Prostate gland (tissue), 2 donors: ENCODE results near the gene WNT3. TPM values are rescaled to one million over a fixed set of nuclear protein-coding genes. Genes with fewer than 3 reads are reported as not detected.
"Not testable (repeated sequence)": the region's sequence is repeated elsewhere in the genome, so short reads cannot be mapped to it uniquely, and the experiment has no call there.

Experiments
- DNase-seq: peaks from one replicate; pipeline ENCODE4 v3.0.0-alpha.2; 2019; ENCODE audit warnings: low spot score
- H3K27ac ChIP-seq, 2 donors: fragments of 200-600 bp; sonication (generic); 2 replicates each; pipeline ENCODE4 v1.5.1; 2017 to 2019
- H3K27me3 ChIP-seq: fragments of 200-600 bp; sonication (generic); replicated peaks from 2 replicates; pipeline ENCODE4 v1.5.1; 2019; ENCODE audit not compliant: insufficient read depth
- H3K36me3 ChIP-seq, 2 donors: fragments of 200-600 bp; sonication (generic); 1 replicate in 1 of 2; 2 replicates in 1 of 2; pipeline versions ENCODE4 v1.5.1 to v1.8.1; 2017 to 2019
- H3K4me1 ChIP-seq: fragments of 200-600 bp; sonication (generic); replicated peaks from 2 replicates; pipeline ENCODE4 v1.5.1; 2019
- H3K4me3 ChIP-seq, 2 donors: fragments of 200-600 bp; sonication (generic); 2 replicates each; pipeline ENCODE4 v1.5.1; 2017 to 2019
- H3K9me3 ChIP-seq: fragments of 200-600 bp; sonication (generic); 2 replicates; pipeline ENCODE4 v1.5.1; 2017
- CTCF ChIP-seq, 4 experiments: fragments of 200-600 bp in 2 of 4; fragments of 450-650 bp in 2 of 4; sonication (generic) in 2 of 4; IDR thresholded peaks; 1 replicate in 3 of 4; 2 replicates in 1 of 4; pipeline ENCODE4 v1.5.1; 2016 to 2019; ENCODE audit warnings: antibody characterized with exemption in 4 of 4, mild to moderate bottlenecking in 2 of 4, moderate library complexity in 2 of 4
- POLR2A ChIP-seq: fragments of 450-650 bp; IDR thresholded peaks from one replicate; pipeline ENCODE4 v1.6.1; 2016; ENCODE audit warnings: antibody characterized with exemption, mild to moderate bottlenecking
- POLR2AphosphoS5 ChIP-seq: sonication (generic); formaldehyde crosslinking; IDR thresholded peaks from one replicate; pipeline ENCODE4 v1.6.1; 2017; ENCODE audit warnings: antibody characterized with exemption
- WGBS: methylation state at CpG from one replicate; pipeline ENCODE4 v1.1.5; 2018; 5-methylcytosine and 5-hydroxymethylcytosine counted together
- intact Hi-C: fragments of 100-400 bp; cut with DNase I; formaldehyde crosslinking; loops from one replicate; pipeline ENCODE4 v1.14.2; 2022
- total RNA-seq, 2 donors: library from RNA; depleted of rRNA; stranded (reverse); fragments of >200 nt; gene quantifications; one replicate each; pipeline ENCODE4 v1.1.0, GENCODE V29; 2016

WNT3 gene
- total RNA-seq, 2 donors from 2014 or later: 2.0 to 7.7 TPM

DNA sequence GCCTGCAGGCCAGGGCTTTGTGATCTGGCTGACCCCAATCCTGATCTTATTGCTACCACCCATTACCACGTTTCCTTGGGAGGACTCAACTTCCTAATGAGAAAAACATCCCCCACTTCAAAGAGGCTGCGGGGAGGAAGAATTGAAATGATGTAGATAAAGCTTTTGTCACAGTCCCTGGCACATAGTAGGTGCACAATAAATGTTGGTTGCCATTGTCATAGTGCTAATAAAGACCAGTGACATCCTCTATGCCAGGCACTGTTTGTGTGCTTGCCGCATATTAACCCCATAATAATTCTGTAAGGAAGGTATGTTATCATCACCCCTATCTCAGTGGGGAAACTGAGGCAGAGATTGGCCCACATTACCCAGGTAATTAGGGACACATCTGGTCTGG is 22.4 kb downstream of the WNT3 start:
- Histone ChIP-seq H3K9me3 (no peaks in the 10 kb centered on the region), H3K4me1 (no peaks in the 10 kb centered on the region), H3K4me3 (no peak overlapping the region), H3K27ac (no peak overlapping the region), H3K36me3 (no peaks in the 10 kb centered on the region), H3K27me3 (no peaks in the 10 kb centered on the region)
- no peak for TF ChIP-seq POLR2A
- intact Hi-C loops: no loop called here
- 90% methylated on average over 3 of the region's 3 CpGs for WGBS
- no peak for DNase-seq

- Histone ChIP-seq H3K36me3 (no peaks in the 10 kb centered on the region), H3K4me3 (no peak overlapping the region), H3K27ac (no peak overlapping the region), H3K4me1 (no peaks in the 10 kb centered on the region), H3K27me3 (no peaks in the 10 kb centered on the region), H3K9me3 (no peaks in the 10 kb centered on the region)
- TF ChIP-seq POLR2AphosphoS5 (no peak), POLR2A (no peak), CTCF (IDR thresholded peaks at IDR 0.05) (no peak)
- WGBS: 69% methylated on average over 15 of the region's 15 CpGs
- no peak for DNase-seq
- intact Hi-C loops: no loop called here
Measured at GRCh38 chr17:46795379-46795952, 23.0 kb downstream of the WNT3 start.

DNA sequence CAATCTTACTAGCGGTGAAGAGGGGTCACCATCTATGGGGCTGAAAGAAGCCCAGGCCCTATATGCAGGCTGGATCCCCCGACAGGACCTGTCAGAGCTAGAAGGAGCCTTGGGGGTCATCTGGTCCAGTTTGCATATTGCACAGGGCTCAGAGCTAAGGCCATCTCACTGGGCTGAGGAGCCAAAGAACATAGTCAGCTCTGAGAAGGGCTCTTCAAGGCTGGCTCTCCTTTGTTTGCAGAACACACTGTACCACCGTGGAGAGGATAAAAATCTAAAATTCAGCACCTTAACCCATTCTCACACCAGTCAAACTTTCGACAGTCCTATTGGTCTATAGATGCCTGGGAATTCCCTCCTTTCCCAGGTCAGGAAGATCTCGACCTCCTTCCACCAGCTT is 24.2 kb downstream of the WNT3 start:
- H3K4me1 ChIP-seq: no peaks in the 10 kb centered on the region
- H3K4me3 ChIP-seq: no peak overlapping the region
- no peak overlapping the region for H3K27ac ChIP-seq
- no peaks in the 10 kb centered on the region for H3K36me3 ChIP-seq
- no peaks in the 10 kb centered on the region for H3K27me3 ChIP-seq
- intact Hi-C loops: no loop called here
- no peak for TF ChIP-seq CTCF (IDR thresholded peaks at IDR 0.05)
- no peak for TF ChIP-seq POLR2AphosphoS5
- TF ChIP-seq POLR2A: no peak
- 73% methylated on average over 5 of the region's 5 CpGs for WGBS
- no peak for DNase-seq
- H3K9me3 ChIP-seq: no peaks in the 10 kb centered on the region

DNA sequence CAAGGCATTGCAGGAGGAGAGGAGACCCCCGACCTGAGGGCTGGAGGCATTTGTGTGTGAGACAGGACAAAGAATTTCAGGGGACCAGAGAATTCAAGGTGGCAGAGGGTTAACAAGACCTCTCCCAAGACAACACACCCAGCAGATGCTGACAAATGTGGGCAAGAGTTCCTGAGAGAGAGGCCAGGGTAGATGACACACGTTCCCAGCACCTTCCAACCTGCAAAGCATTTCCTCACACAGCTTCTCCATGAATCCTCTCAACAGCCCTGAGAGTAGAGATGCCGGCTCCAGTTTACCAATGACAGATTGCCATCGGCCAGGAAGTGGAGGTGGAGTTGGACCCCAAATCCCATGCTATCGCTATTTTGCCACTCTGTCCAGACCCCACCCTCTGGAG is 25.0 kb downstream of the WNT3 start:
- TF ChIP-seq POLR2A (no peak), POLR2AphosphoS5 (no peak), CTCF (IDR thresholded peaks at IDR 0.05) (no peak)
- no peaks in the 10 kb centered on the region for H3K4me1 ChIP-seq
- H3K36me3 ChIP-seq: no peaks in the 10 kb centered on the region
- DNase-seq: no peak
- no peak overlapping the region for H3K4me3 ChIP-seq
- intact Hi-C loops: no loop called here
- no peaks in the 10 kb centered on the region for H3K9me3 ChIP-seq
- WGBS: 58% methylated on average over 5 of the region's 5 CpGs
- no peaks in the 10 kb centered on the region for H3K27me3 ChIP-seq
- no peak overlapping the region for H3K27ac ChIP-seq

- H3K27me3 ChIP-seq, H3K27ac ChIP-seq, intact Hi-C loops, DNase-seq, H3K4me1 ChIP-seq, H3K36me3 ChIP-seq, H3K4me3 ChIP-seq, H3K9me3 ChIP-seq: not testable (repeated sequence)
- WGBS: 91% methylated on average over 6 of the region's 6 CpGs
Measured at GRCh38 chr17:46793023-46793422, 25.5 kb downstream of the WNT3 start.

GRCh38 chr17:46792071-46792470 is 26.4 kb downstream of the WNT3 start:
- Histone ChIP-seq H3K9me3 (no peaks in the 10 kb centered on the region), H3K4me1 (no peaks in the 10 kb centered on the region), H3K36me3 (no peaks in the 10 kb centered on the region), H3K27ac (no peak overlapping the region), H3K27me3 (no peaks in the 10 kb centered on the region), H3K4me3 (no peak overlapping the region)
- TF ChIP-seq CTCF (IDR thresholded peaks at IDR 0.05): no peak
- no peak for TF ChIP-seq POLR2AphosphoS5
- no peak for TF ChIP-seq POLR2A
- WGBS: 93% methylated on average over 4 of the region's 4 CpGs
- DNase-seq: no peak
- intact Hi-C loops: no loop called here
